Left renal cortex interstitium (tissue), 4 donors: Measurements from ENCODE around the gene TMEM106B. TPM values are rescaled to one million over a fixed set of nuclear protein-coding genes. Genes with fewer than 3 reads are reported as not detected.

Source experiments
- DNase-seq, 4 donors: peaks; one replicate each; pipeline ENCODE4 v3.0.0-alpha.2; 2013; ENCODE audit warnings: low read depth in 4 of 4, low spot score in 2 of 4, missing footprints in 1 of 4
- polyA plus RNA-seq, 4 donors: library from polyadenylated mRNA; unstranded; fragments of 120-200 nt; gene quantifications; one replicate each; pipeline ENCODE4 v1.2.1, GENCODE V29; 2013; ENCODE audit not compliant: insufficient read length in 4 of 4

TMEM106B gene
- polyA plus RNA-seq, 4 donors: 89.3 to 114 (median 101) TPM

DNA sequence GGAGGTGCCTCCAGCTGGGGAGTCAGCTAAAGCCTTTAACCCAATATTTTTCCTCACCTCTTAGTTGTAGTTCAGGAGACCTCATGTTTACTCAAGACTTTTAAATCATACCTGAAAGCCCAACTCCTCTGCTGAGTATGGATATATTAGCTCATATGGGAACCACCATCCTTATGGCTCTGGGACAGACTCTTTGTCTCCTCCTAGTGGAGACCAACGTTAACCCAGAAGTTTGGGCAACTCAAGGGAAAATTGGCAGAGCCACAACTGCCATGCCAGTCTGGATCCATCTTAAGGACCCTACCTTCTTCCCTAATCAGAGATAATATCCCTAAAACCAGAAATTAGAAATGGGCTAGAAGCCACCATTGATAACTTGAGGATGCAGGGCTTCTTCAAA lies 80.8 kb downstream of the TMEM106B start:
- DNase-seq: no peak

Other genes with a start within 250 kb of the TMEM106B start
- 1 to 10 TPM; 2.6 to 7.0 (median 5.5) TPM for gene VWDE, start 192.6 kb downstream of the TMEM106B start, polyA plus RNA-seq